Right lung (tissue), 5 donors: ENCODE results near the gene PLCD3. TPM values are rescaled to one million over a fixed set of nuclear protein-coding genes. Genes with fewer than 3 reads are reported as not detected.

Source experiments
- DNase-seq, 2 donors: peaks; one replicate each; pipeline ENCODE4 v3.0.0-alpha.2; 2013
- polyA plus RNA-seq, 5 donors: library from polyadenylated mRNA; unstranded; fragments of 120-200 nt; gene quantifications; one replicate each; pipeline versions ENCODE4 v1.2.1 to v1.2.3, GENCODE V29; 2013; ENCODE audit warnings: inconsistent platforms in 1 of 5, low replicate concordance in 1 of 5; ENCODE audit not compliant: insufficient read length in 5 of 5, insufficient read depth in 1 of 5

The PLCD3 gene
- polyA plus RNA-seq, 5 donors = 12.0 to 26.9 (median 13.4) TPM

- no peak for DNase-seq
These were observed 14.3 kb downstream of the PLCD3 start for GRCh38 chr17:45117848-45118646.

GRCh38 chr17:45117334-45117733 lies 15.0 kb downstream of the PLCD3 start:
- DNase-seq = no peak

GRCh38 chr17:45116434-45117016 lies 15.8 kb downstream of the PLCD3 start:
- no peak for DNase-seq

GRCh38 chr17:45115871-45116270 lies 16.4 kb downstream of the PLCD3 start:
- DNase-seq = no peak

- no peak for DNase-seq
These were observed 17.2 kb downstream of the PLCD3 start for GRCh38 chr17:45115015-45115625.

GRCh38 chr17:45114117-45114932 lies 18.0 kb downstream of the PLCD3 start:
- no peak for DNase-seq

- DNase-seq = no peak
These were observed 18.9 kb downstream of the PLCD3 start for GRCh38 chr17:45113424-45113754.

GRCh38 chr17:45112559-45113423 lies 19.5 kb downstream of the PLCD3 start:
- DNase-seq = no peak

GRCh38 chr17:45111850-45112249 lies 20.5 kb downstream of the PLCD3 start:
- no peak for DNase-seq

- no peak for DNase-seq
These were observed 21.4 kb downstream of the PLCD3 start for GRCh38 chr17:45110676-45111611.

- no peak for DNase-seq
These were observed 23.5 kb downstream of the PLCD3 start for GRCh38 chr17:45108595-45109521.

GRCh38 chr17:45108051-45108450 lies 24.3 kb downstream of the PLCD3 start:
- DNase-seq = no peak

GRCh38 chr17:45107293-45108010 lies 24.9 kb downstream of the PLCD3 start:
- no peak for DNase-seq

- no peak for DNase-seq
These were observed 25.7 kb downstream of the PLCD3 start for GRCh38 chr17:45106582-45106981.

GRCh38 chr17:45106096-45106495 lies 26.2 kb downstream of the PLCD3 start:
- no peak for DNase-seq

GRCh38 chr17:45104907-45105624 lies 27.2 kb downstream of the PLCD3 start:
- DNase-seq = no peak

- no peak for DNase-seq
These were observed 27.8 kb downstream of the PLCD3 start for GRCh38 chr17:45104497-45104896.

GRCh38 chr17:45104029-45104428 lies 28.3 kb downstream of the PLCD3 start:
- no peak for DNase-seq
